Cardiac fibroblast (primary cell): ENCODE results near the gene ELMO1.

Source experiments
- DNase-seq, 2 donors: peaks; one replicate each; pipeline versions ENCODE4 v3.0.0 to v3.0.0-alpha.2; 2010; ENCODE audit warnings: low read depth in 2 of 2
- H3K4me3 ChIP-seq, 2 donors: replicated peaks in 1 of 2; 1 replicate in 1 of 2; 2 replicates in 1 of 2; pipeline ENCODE4 v1.5.1; 2011; ENCODE audit warnings: low read depth in 2 of 2, low read length in 2 of 2, mild to moderate bottlenecking in 2 of 2, moderate library complexity in 1 of 2
- CTCF ChIP-seq: IDR thresholded peaks from one replicate; pipeline ENCODE4 v1.5.1; 2011; ENCODE audit warnings: low read depth, mild to moderate bottlenecking, low read length, inconsistent platforms

ELMO1 gene

GRCh38 chr7:37285706-37286453, 162.8 kb downstream of the ELMO1 start:
- H3K4me3 ChIP-seq = no peak overlapping the region
- TF ChIP-seq CTCF = no peak
- DNase-seq = peak in 1 of 2 donors; percentile 12

GRCh38 chr7:37284805-37285231, 163.8 kb downstream of the ELMO1 start:
- H3K4me3 ChIP-seq = no peak overlapping the region
- peak in 1 of 2 donors; percentile 47 for DNase-seq
- TF ChIP-seq CTCF = peak; percentile 26

- DNase-seq = no peak
- TF ChIP-seq CTCF = no peak
- no peak overlapping the region for H3K4me3 ChIP-seq
These were observed 164.4 kb downstream of the ELMO1 start for GRCh38 chr7:37284285-37284684.

- H3K4me3 ChIP-seq = no peak overlapping the region
- TF ChIP-seq CTCF = no peak
These were observed 164.9 kb downstream of the ELMO1 start for GRCh38 chr7:37283716-37284115.

DNA sequence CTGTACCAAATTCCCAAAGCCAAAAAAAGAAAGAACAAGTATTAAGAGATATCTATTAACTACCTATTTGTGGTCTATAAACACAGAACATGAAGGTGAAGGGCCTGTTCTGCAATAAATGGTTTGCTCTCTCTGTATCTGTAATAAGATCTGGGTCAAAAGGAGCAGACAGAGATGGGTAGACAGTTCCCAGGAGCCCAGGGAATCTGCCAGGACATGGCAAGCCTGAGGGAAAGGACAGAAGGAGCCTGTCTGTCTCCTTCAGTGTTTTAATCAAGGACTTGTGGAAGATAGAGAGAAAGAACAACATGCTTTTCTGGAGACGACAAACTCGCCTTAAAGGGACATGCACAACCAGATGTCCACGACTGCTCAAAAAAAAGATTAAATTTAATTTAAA, 165.7 kb downstream of the ELMO1 start:
- DNase-seq = no peak
- no peak overlapping the region for H3K4me3 ChIP-seq
- TF ChIP-seq CTCF = no peak

More at GRCh38 chr7:37283716-37284115, 164.9 kb downstream of the ELMO1 start:
- no peak for DNase-seq

DNA sequence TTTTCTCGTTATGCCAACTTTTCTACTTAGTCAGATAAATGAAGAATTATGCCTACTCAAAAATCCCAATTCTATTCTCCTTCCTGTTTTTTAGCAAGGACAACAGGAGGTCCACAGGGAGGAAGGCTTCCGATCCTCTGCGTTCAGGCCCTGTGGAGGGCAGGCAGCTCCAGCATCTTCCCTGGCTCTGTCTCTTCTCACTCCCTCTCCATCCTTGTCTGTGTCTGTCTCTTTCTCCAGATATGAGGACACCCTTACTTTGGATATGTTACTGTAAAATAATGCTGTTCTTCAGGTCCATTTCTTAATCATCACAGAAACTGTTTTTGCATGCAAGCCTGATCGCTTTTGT, 166.6 kb downstream of the ELMO1 start:
- H3K4me3 ChIP-seq = no peak overlapping the region
- no peak for DNase-seq
- TF ChIP-seq CTCF = no peak
